GM12891 (cell line): Measurements from ENCODE around the gene SLC7A10.

Experiments
- POLR2A ChIP-seq: IDR thresholded peaks from 2 replicates; pipeline ENCODE4 v1.6.1; 2011; ENCODE audit warnings: low read depth, low read length, control low read depth
- POLR2AphosphoS5 ChIP-seq: IDR thresholded peaks from 2 replicates; pipeline ENCODE4 v1.6.1; 2011; ENCODE audit warnings: low read depth, low read length, control low read depth
- POU2F2 ChIP-seq: IDR thresholded peaks from 2 replicates; pipeline ENCODE4 v1.6.1; 2011; ENCODE audit warnings: low read depth, mild to moderate bottlenecking, control low read depth, low read length, moderate library complexity
- SPI1 ChIP-seq: IDR thresholded peaks from 2 replicates; pipeline ENCODE4 v1.6.1; 2011; ENCODE audit warnings: low read depth, low read length, control low read depth

- TF ChIP-seq POLR2AphosphoS5: no peak
- TF ChIP-seq POLR2A: no peak
- TF ChIP-seq SPI1: no peak
- no peak for TF ChIP-seq POU2F2
Observed at GRCh38 chr19:33177417-33177979, 48.2 kb downstream of the SLC7A10 start.
